Left hindlimb (tissue), 1 donor: ENCODE measurements around the gene FNDC1.
"Not testable (repeated sequence)": the region's sequence is repeated elsewhere in the genome, so short reads cannot be mapped to it uniquely, and the experiment has no call there.

ENCODE experiments used
- DNase-seq: peaks from one replicate; pipeline ENCODE4 v3.0.0-alpha.2; 2018

The FNDC1 gene

DNA sequence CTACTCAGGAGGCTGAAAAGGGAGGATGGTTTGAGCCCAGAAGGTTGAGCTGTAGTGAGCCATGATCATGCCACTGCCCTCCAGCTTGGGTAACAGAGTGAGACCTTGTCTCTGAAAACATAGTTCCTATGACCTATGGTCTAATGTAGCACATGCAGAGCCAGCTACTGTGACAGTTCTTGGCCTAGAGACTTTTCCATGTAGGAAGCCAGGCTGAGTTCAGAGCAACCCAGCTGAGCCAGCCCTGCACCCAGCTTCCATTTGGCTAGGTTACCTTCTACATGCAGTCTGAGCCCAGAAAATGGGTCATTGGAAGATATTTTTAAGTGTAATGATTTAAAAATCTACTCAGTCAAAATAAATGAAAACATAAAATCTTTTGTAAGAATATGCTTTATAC is 92.8 kb downstream of the FNDC1 start:
- no peak for DNase-seq

DNA sequence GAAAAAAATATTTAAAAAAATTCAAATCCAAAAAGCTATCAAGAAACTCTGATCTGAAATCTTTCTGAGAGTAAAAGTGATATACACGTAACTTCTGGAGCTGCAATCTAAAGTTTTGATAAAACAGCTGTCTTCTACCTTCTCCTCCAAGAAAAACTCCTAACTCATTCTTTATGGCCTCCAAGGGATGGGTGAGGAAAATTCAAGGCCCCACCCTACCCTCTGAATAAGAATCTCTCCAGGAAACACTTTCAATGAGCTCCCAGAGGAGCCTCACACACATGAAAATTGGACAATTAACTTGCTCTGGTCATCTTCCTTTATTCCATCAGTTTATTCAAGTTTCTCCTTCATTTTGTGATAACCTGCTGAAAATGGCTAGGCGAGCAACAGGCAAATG is 93.4 kb downstream of the FNDC1 start:
- DNase-seq = no peak

GRCh38 chr6:159267165-159267564 is 98.0 kb downstream of the FNDC1 start:
- DNase-seq = no peak

- DNase-seq = no peak
Measured at GRCh38 chr6:159268511-159268910, 99.3 kb downstream of the FNDC1 start.

GRCh38 chr6:159271257-159271656 is 102.1 kb downstream of the FNDC1 start:
- no peak for DNase-seq

- DNase-seq = no peak
Measured at GRCh38 chr6:159278626-159279025, 109.4 kb downstream of the FNDC1 start.

- DNase-seq = no peak
Measured at GRCh38 chr6:159279790-159280277, 110.6 kb downstream of the FNDC1 start.

GRCh38 chr6:159282421-159282820 is 113.2 kb downstream of the FNDC1 start:
- DNase-seq = no peak

DNA sequence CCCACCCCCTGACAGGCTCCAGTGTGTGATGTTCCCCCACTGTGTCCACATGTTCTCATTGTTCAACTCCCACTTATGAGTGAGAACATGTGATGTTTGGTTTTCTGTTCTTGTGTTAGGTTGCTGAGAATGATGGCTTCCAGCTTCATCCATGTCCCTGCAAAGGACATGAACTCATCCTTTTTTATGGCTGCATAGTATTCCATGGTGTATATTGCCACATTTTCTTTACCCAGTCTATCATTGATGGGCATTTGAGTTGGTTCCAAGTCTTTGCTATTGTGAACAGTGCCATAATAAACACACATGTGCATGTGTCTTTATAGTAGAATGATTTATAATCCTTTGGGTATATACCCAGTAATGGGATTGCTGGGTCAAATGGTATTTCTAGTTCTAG is 115.5 kb downstream of the FNDC1 start:
- DNase-seq = not testable (repeated sequence)

DNA sequence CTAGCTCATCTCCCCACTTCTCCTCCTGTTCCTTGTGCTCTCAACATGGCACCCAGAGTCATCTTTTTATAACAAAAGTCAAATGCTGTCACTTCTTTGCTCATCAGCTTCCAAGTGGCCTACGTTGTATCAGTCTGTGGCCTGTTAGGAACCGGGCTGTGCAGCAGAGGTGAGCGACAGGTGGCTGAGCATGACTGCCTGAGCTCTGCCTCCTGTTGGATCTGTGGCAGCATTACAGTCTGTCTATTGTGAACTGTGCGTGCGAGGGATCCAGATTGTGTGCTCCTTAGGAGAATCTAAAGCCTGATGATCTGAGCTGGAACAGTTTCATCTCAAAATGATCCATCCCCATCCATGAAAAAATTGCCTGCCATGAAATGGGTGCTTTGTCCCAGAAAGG is 129.6 kb downstream of the FNDC1 start:
- DNase-seq = no peak

DNA sequence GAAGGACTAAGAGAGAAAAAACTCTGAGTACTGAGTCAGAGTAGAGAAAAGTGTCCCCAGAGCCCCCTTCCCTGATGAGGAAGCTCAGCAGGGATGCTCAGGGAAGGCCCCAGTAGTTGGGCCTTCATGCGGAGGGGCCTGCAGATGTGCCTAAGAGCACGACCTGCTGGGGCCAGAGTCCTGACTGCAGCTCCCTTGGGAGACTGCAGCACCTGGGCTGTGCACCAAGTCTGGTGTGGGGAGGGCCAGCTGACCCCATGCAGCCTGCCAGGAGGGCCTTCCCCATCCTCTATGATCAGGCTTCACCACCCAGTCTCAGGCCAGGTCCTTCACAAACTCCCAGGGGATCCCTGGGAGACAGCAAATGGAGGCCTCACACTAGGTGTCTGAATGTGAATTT is 130.4 kb downstream of the FNDC1 start:
- DNase-seq = no peak

GRCh38 chr6:159301277-159301676 is 132.1 kb downstream of the FNDC1 start:
- DNase-seq = no peak

DNA sequence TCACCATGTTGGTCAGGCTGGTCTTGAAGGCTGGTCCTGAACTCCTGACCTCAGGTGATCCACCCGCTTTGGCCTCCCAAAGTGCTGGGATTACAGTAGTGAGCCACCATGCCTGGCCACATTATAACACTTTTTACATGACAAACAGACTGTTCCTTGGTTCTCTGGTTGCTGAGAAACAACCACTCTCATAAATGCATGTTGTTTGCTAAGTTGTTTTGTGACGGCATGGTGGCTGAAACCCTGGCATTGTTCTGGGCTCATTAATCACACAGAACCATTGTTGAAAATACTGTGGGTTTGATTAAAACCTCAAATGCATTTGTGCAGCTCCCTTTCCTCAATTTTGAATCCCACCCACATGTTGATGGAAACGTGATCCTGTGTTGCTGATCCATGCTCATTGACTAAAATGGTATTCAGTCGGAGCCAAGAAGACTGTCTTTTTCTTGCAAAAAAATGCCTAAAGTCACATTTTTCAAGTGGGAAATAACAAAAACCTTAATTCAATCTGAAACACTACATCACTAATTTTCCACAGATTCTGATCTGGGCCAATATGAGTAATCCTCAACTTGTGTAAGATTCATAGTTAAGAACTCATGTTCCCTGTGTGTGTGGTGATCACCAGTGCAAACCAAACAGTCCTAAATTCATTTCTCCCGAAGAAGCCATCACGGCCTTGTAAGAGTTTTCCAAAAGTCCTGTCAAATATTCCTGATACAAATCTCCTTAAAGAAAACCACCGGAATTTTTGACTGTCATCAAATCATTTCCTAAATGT is 132.8 kb downstream of the FNDC1 start:
- no peak for DNase-seq

GRCh38 chr6:159302594-159302992 is 133.4 kb downstream of the FNDC1 start:
- no peak for DNase-seq

- DNase-seq = no peak
Measured at GRCh38 chr6:159303159-159303558, 134.0 kb downstream of the FNDC1 start.

GRCh38 chr6:159303784-159304183 is 134.6 kb downstream of the FNDC1 start:
- no peak for DNase-seq

- DNase-seq = no peak
Measured at GRCh38 chr6:159304641-159305040, 135.4 kb downstream of the FNDC1 start.

- DNase-seq = no peak
Measured at GRCh38 chr6:159305159-159305558, 136.0 kb downstream of the FNDC1 start.

GRCh38 chr6:159305804-159306537 is 136.8 kb downstream of the FNDC1 start:
- DNase-seq = no peak

GRCh38 chr6:159307246-159307790 is 138.1 kb downstream of the FNDC1 start:
- no peak for DNase-seq

DNA sequence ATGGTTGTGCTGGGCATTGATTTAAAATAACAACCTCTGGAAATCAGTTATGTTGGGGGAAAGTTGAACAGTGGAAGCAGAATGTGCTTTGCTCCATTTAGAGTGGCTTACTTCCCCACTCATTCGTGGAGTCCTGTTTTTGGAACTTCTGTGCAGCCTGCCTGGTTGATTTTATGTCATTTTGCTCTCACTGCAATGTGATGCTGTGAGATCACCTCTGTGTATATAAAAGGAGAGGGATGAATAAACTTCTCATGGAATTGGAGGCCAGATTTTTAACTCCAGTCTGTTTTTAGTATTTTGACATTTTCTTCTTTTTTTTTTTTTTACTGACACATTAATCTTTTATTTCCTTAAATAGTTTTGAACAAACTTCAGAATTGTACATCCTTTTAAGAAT is 139.0 kb downstream of the FNDC1 start:
- no peak for DNase-seq

DNA sequence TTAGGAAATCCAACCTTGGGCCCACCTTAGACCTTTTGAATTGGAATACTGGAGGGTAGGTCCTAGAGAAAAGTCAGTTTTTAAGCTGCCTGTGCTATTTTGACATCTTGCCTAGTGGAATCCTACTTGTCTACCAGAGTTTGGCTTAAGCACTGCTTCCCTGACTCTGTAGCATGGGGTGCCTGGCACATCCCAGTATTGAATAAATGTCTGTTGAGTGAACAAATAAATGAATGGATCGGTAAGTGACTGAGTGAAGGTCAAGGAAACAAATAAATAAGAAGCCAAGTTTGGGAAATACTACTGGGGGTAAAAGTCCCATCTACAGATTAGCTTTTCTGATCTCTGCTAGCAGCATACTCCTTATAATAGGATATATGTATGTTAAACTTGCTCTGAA is 140.5 kb downstream of the FNDC1 start:
- DNase-seq = no peak

- DNase-seq = no peak
Measured at GRCh38 chr6:159311618-159312017, 142.4 kb downstream of the FNDC1 start.

DNA sequence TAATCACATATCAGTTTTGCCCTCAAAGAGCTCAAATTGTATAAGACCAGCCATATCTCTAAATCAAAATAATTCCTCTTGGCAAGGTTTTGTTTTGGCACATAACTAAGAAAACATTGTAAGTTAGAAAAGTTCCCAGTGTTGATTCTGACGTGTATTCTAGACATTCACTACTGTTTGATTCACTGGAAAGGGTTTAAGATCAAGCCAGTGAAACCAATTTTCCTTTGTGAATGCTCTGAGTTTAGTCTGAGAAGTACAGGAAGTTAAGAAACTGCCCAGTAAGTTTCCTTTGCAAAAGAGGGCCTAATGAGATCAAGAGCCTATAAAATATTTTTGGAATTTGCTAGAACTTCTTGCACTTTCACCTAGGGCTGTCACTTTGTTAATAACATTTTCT is 143.0 kb downstream of the FNDC1 start:
- no peak for DNase-seq
